Parathyroid adenoma (tissue), 2 donors: ENCODE results near the gene PAX8.

ENCODE experiments used
- H2AFZ ChIP-seq: fragments of 300-600 bp; sonication (generic); one replicate; pipeline ENCODE4 v1.7.0; 2017; ENCODE audit warnings: antibody characterized with exemption, mild to moderate bottlenecking
- H3K27ac ChIP-seq: fragments of 300-600 bp; sonication (generic); one replicate; pipeline ENCODE4 v1.7.0; 2017
- H3K27me3 ChIP-seq: fragments of 300-600 bp; sonication (generic); one replicate; pipeline ENCODE4 v1.7.0; 2017; ENCODE audit warnings: low read length; ENCODE audit not compliant: control insufficient read depth, insufficient read depth
- H3K36me3 ChIP-seq: fragments of 300-600 bp; sonication (generic); one replicate; pipeline ENCODE4 v1.7.0; 2017; ENCODE audit warnings: low read length; ENCODE audit not compliant: control insufficient read depth, insufficient read depth
- H3K4me1 ChIP-seq: fragments of 300-600 bp; sonication (generic); one replicate; pipeline ENCODE4 v1.7.0; 2017; ENCODE audit warnings: control low read depth
- H3K4me2 ChIP-seq: fragments of 300-600 bp; sonication (generic); one replicate; pipeline ENCODE4 v1.7.0; 2017; ENCODE audit warnings: low read length
- H3K4me3 ChIP-seq: fragments of 300-600 bp; sonication (generic); one replicate; pipeline ENCODE4 v1.7.0; 2017; ENCODE audit warnings: low read depth, low read length
- H3K79me2 ChIP-seq: fragments of 300-600 bp; sonication (generic); one replicate; pipeline ENCODE4 v1.7.0; 2017; ENCODE audit warnings: control low read depth
- H3K9ac ChIP-seq: fragments of 300-600 bp; sonication (generic); one replicate; pipeline ENCODE4 v1.7.0; 2017; ENCODE audit warnings: mild to moderate bottlenecking
- H3K9me3 ChIP-seq: fragments of 300-600 bp; sonication (generic); one replicate; pipeline ENCODE4 v1.7.0; 2017; ENCODE audit warnings: low read length; ENCODE audit not compliant: control insufficient read depth
- TF ChIP-seq, protein P1 (sequence below): fragments of 300-600 bp; sonication (generic); IDR thresholded peaks from one replicate; pipeline ENCODE4 v1.7.0; 2017; ENCODE audit warnings: antibody characterized with exemption, mild to moderate bottlenecking
- donor health status: primary hyperparathyroidism.

Gene PAX8

DNA sequence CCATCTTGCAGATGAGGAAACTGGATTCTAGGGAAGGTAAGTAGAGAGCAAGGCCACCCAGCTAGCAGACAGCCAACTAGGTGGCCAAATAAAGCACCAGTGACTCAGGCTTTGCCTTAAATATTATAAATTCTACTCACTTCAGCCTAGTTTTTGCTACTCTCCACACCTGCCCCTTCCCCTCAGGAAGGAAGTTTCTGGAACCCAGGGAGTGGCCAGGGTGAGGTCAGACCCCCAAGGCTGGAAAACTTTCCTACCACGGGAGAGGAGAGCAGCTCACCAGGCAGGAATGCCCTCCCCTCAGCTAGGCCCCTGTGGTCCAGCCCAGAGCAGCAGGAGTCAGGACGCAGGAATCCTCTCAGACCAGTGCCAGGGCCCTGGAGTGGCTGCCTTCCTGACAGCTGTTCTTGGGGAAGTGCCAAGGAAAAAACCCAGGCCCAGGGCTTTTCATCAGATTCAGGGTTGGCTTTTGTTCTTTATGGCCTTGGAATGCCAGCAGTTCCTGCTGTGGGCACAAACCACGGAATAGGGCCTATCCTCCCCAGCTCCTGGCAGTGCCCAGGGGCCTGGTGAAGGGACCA lies 5.1 kb upstream of the PAX8 start:
- Histone ChIP-seq H3K27me3 (no peaks in the 10 kb centered on the region), H2AFZ (no peak overlapping the region), H3K9me3 (no peaks in the 10 kb centered on the region), H3K79me2 (no peaks in the 10 kb centered on the region), H3K27ac (no peak overlapping the region), H3K9ac (no peak overlapping the region), H3K4me1 (no peaks in the 10 kb centered on the region), H3K4me2 (no peak overlapping the region), H3K4me3 (no peak overlapping the region), H3K36me3 (no peaks in the 10 kb centered on the region)
- TF ChIP-seq, protein P1, sequence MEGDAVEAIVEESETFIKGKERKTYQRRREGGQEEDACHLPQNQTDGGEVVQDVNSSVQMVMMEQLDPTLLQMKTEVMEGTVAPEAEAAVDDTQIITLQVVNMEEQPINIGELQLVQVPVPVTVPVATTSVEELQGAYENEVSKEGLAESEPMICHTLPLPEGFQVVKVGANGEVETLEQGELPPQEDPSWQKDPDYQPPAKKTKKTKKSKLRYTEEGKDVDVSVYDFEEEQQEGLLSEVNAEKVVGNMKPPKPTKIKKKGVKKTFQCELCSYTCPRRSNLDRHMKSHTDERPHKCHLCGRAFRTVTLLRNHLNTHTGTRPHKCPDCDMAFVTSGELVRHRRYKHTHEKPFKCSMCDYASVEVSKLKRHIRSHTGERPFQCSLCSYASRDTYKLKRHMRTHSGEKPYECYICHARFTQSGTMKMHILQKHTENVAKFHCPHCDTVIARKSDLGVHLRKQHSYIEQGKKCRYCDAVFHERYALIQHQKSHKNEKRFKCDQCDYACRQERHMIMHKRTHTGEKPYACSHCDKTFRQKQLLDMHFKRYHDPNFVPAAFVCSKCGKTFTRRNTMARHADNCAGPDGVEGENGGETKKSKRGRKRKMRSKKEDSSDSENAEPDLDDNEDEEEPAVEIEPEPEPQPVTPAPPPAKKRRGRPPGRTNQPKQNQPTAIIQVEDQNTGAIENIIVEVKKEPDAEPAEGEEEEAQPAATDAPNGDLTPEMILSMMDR, result no peak

DNA sequence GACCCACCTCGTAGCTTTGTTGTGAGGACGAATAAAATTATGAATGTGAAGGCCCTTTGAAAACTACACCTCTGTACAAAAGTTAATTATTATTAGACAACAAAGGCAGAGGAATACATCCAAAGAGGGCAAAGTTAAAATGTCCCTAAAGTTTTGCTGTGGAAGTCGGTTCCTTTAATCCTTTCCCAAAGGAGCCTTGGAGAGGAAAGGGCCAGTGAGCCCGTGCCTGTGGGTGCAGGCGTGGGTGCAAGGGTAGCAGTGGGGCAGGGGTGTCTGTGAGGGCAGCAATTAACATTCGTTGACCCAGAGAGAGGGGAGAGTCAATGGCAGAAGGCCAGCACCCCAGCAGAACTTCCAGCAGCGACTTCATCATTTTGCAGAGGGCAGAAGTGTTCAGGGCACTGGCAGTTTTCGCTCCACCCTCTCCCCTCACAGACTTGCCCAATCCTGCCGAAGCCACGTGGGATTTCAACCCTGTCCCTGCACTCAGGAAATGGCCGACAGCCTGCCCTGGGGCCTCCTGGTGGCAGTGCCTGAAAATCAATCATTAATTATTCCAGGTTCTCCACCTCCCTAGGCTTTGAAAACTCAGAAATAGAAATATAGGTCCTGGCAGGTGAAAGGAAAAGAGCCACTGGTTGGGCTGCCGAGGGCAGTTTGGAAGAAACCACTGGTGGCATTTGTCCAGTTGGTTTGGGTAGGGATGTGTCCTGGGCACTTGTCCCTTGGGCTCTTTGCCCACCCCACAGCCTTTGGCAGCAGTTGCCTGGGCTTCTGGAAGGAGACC lies 4.2 kb upstream of the PAX8 start:
- Histone ChIP-seq H3K27me3 (no peaks in the 10 kb centered on the region), H3K36me3 (no peaks in the 10 kb centered on the region), H3K9ac (no peak overlapping the region)

DNA sequence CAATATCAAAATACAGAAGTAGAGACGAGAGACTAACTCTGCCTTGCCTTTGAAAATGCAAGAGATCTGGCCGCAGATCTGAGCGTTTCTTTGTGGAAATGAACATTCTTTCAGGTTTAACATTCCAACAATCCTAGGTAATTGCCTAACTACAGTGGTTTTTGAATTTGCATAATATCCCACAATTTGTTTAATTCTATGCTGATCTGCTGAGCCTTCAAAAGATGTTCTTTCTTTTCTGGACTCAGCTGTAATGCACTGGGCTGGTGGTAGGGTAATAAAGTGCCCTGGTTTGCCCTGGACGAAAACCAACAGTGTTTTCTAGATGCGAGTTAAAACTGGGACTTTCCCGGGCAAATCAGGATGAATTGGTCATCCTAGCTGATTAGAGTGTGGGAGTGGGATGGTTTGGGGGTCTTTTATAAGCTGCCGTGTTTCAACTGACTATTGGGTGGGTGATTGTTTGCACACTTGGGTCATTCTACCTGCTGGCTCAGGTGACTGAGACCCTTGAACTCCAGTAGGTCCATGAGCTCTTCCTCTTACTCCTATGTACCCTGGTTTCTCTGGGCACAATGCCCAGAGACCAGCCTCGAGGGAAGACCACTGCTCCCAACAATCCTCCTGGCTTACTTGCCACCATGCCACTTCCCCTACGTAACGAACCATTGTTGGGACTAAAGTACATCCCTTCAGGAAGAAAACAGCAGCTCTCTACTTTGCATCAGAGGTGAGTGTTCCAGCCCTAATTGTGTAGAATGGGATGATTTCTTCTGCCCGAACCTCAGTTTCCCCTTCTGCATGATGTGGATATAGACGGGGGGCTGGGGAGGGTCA lies 3.4 kb upstream of the PAX8 start:
- no peak overlapping the region for H3K4me3 ChIP-seq
- H3K27me3 ChIP-seq, result peaks cover 6% of the 10 kb centered on the region
- H3K79me2 ChIP-seq, result no peaks in the 10 kb centered on the region
- H3K4me2 ChIP-seq, result no peak overlapping the region
- H2AFZ ChIP-seq, result no peak overlapping the region
- TF ChIP-seq, protein P1, result no peak
- H3K4me1 ChIP-seq, result no peaks in the 10 kb centered on the region
- no peaks in the 10 kb centered on the region for H3K9me3 ChIP-seq
- H3K9ac ChIP-seq, result no peak overlapping the region
- no peaks in the 10 kb centered on the region for H3K36me3 ChIP-seq
- H3K27ac ChIP-seq, result no peak overlapping the region

More for the DNA sequence above, 4.2 kb upstream of the PAX8 start:
- Histone ChIP-seq H3K4me1 (no peaks in the 10 kb centered on the region), H3K4me2 (no peak overlapping the region), H3K4me3 (no peak overlapping the region), H3K79me2 (no peaks in the 10 kb centered on the region), H3K9me3 (no peaks in the 10 kb centered on the region), H2AFZ (no peak overlapping the region), H3K27ac (no peak overlapping the region)
- TF ChIP-seq, protein P1, result no peak

DNA sequence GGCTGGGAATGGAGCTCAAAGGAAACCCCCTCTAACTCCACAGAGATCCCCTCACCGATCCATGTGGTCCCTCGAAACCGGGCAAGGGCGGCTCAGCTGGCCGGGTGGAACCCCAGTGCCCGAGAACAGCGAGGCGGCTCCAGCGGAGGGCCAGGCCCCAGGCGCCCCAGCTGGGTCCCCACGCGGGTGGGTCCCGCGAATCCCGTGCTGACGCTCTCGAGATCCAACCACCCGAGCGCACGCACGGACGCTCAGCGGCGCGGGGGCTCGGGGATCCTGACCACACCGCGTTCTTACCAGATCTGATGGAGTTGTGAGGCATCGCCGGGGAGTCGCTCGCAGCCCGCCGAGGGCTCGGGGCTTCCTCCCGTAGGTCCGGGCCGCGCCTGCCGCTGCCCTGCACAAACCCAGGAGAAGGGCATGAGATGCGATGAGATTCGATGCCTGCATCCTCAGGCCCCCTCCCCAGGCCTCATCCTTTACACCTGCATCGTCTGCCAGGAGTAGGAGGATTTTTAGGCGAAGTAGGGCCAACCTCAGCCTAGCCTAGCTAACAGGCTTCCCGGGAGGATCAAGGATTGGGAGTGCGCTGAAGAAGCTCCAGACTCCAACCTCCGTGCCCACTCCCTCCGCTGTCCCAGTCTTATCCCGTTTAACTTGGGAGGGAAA lies 514 bp downstream of the PAX8 start:
- no peak overlapping the region for H3K4me3 ChIP-seq
- no peak overlapping the region for H3K4me2 ChIP-seq
- H3K36me3 ChIP-seq, result no peaks in the 10 kb centered on the region
- H3K9me3 ChIP-seq, result no peaks in the 10 kb centered on the region
- no peaks in the 10 kb centered on the region for H3K79me2 ChIP-seq
- no peak overlapping the region for H3K27ac ChIP-seq
- no peak overlapping the region for H3K9ac ChIP-seq
- H2AFZ ChIP-seq, result no peak overlapping the region
- H3K4me1 ChIP-seq, result no peaks in the 10 kb centered on the region
- TF ChIP-seq, protein P1, result no peak
- peaks cover 15% of the 10 kb centered on the region for H3K27me3 ChIP-seq
